Occipital lobe (tissue), 2 donors: ENCODE measurements around the gene TNFRSF14. TPM values are rescaled to one million over a fixed set of nuclear protein-coding genes. Genes with fewer than 3 reads are reported as not detected.
"Not testable (repeated sequence)": the region's sequence is repeated elsewhere in the genome, so short reads cannot be mapped to it uniquely, and the experiment has no call there.

ENCODE experiments used
- DNase-seq: peaks from one replicate; lab custom pipeline; 2025; lab: John Stamatoyannopoulos, UW
- total RNA-seq: library from RNA; depleted of rRNA; stranded (reverse); fragments of >200 nt; gene quantifications from one replicate; pipeline ENCODE4 v1.2.3, GENCODE V29; 2014

The TNFRSF14 gene
- total RNA-seq, 1 donor from 2014 or later = 2.0 TPM

DNA sequence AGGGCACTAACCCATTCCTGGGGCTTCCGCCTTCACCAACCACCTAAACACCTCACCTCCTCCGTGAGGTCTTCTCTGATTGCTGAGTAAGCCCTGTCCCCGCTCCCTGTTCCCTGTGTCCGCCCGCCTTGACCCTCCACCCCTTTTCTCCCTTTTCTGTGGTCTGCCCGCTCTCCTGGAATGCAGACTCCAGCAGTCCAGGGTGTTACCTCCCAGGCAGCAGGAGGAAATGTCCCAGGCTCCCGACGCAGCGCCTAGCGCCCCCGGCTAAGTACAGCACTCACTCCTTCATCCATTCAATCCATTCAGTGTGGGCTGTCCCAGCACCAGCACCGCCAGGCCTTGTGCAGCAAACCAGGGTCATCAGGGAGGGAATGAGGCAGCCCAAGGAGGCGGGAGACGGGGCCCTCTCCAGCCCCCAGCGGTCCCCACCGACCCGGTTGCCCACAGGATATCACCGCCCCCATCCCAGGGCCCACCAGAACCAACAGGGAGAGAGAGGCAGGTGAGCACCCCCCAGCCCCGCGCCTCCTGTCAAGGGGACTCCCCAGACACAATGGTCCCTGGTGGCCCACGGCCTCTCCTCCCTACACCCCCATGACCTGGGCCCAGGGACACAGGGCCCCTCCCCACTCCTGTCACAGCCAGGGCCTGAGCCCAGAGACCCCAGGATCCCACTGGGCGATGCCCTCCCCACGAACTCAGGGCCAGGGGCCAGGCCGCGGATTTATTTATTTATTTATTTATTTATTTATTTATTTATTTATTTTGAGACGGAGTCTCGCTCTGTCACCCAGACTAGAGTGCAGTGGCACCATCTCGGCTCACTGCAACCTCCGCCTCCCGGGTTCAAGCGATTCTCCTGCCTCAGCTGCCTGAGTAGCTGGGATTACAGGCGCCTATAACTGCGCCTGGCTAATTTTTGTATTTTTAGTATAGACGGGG is 10.2 kb downstream of the TNFRSF14 start:
- DNase-seq = no peak

DNA sequence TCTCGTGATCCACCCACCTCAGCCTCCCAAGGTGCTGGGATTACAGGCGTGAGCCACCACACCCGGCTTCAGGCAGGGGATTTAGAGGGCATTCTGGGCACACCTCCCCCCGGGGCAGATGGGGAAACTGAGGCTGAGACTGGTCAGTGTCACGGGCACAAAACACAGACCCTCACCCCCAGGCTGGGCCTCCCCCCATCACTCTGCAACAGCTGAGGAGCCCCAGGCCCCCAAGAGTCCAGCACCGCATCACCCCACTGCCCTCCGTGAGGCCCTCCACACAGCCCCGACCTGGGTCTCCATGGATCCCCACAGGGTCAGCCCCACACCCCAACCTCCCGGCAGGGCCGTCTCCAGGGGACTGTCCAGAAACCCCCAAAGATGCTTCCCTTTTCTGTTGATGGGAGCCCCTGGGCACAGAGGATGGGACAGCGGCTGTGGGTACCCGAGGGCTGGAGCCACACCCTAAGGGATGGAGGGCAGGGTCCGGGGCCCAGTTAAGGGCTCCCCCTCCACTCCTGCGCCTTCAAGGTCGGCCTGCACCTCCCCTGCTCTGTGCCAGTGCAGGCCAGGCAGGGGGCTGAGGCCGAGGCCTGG is 11.0 kb downstream of the TNFRSF14 start:
- DNase-seq = no peak

DNA sequence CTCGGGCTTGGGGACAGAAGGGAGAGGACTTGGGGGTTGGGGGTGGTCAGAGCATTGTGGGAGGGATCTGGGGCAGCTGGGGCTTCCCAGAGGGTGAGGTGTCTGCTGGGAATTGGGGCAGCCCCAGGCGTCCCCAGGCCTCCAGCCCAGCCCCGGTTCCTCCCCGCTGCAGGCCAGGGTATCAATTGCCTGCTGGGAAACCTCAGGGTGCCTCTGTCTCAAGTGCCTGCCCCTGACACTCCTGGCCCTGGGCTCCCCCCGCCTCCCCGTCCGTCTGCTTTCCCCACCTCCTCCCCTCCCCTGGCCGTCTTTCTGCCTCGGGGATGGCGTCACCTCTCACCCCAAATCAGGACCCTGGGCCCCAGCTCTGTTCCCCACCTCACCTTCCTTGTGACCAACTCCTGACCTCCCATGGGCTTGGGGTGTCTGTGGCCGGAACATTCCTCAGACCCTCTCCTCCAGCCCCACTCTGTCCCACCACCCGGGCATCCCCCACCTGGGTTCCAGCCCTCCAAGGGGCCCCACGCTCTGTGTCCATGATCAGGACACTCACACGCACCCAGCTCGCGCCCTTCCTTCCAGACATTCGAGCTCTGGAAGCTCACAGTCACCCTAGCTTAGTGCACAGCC is 12.1 kb downstream of the TNFRSF14 start:
- DNase-seq = not testable (repeated sequence)

DNA sequence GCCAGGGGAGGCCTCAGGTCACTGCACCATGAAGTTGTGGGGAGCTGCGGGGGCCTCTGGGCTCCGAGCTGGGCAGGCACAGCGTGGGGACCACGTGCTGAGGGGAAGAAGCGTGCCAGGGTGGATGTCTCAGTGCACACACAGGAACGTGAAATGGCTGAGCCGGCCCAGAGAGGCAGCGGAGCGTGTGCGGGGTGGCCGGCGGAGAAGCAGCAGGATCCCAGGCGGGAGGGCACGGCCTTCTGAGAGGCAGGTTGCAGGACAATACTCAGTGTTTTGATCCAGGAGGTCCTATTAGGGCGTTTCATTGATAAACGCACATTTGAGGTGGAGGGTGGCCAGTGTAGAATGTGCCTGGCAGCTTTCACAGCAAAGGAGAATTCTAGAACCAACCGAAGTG is 12.9 kb downstream of the TNFRSF14 start:
- DNase-seq = no peak

DNA sequence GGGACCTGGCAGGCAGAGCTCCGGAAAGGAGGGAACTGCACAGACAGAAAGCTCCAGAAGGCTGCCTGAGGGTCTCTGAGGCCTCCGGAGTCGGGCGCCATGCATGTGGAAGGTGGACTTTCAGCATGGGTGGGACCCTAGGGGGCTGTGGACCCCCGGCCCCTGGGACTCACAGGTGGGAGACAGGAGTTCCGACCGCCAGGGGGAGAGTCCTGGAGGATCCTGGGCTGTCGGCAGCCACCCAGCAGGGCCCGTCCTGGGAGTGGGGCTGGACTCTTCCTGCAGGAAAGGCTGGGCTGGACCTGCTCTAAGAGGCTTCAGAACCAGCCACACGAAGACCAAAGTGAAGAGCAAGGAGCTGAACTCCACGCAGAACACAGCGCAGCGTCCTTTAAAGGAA is 13.5 kb downstream of the TNFRSF14 start:
- not testable (repeated sequence) for DNase-seq

DNA sequence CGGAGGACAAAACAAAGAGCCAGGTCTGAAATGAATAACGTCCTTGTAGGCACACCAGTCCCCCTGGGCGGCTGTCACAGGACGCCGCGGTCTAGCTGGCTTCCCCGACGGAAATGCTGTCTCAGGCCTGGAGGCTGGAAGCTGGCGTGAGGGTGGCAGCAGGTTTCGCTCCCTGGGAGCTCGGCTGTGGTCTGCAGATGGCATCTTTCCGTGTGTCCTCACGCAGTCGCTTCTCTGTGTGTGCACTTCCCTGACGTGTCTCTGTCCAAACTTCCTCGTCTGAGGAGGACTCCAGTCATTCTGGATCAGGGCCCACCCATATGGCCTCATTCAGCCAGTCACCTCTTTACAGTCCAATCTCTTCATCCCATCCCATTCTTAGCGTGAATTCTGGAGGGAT is 14.2 kb downstream of the TNFRSF14 start:
- DNase-seq = no peak

DNA sequence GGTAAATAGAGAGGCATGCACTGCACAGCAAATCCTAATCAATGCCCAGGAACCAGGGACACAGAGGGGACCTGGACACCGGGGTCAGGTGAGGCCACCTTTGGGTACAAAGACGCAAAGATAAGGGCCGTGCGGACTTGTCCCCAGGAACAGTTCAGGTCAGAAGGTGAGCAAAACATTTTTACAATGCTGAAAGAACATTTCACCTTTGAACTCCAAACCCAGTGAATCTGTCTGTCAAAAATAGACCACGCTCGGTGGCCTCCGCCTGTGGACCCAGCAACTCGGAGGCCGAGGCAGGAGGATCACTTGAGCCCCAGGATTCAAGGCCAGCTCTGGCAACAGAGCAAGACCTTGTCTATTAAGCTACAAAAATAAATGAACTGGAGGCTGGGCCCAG is 15.2 kb downstream of the TNFRSF14 start:
- no peak for DNase-seq

DNA sequence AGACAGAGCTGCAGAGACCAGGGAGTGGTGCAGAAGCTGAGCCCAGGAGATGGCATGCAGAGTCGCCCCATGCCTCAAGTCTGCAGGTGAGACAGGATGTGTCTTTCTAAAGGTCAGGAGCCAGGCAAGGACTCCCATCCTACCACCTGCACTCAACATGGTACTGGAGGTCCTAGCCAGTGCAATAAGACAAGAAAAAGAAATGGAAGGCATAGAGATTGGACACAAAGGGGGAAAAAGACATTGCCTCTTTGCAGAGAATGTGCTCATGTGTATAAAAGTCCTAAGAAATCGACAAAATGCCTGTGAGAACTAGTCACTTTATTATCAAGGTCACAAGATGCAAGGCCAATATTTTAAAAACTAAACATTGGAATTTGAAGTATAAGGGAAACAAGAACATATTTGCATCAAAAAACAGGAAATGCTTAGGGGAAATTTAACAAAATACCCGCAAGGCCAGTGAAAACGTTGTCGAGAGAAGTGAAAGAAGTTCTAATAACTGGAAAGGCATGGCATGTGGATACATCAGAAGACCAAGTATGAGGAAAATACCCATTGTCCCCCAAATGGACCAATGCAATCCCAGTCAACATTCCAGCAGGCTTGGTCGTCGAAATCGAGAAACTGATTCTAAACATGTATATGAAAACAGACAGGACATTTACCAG is 17.2 kb downstream of the TNFRSF14 start:
- DNase-seq = no peak

DNA sequence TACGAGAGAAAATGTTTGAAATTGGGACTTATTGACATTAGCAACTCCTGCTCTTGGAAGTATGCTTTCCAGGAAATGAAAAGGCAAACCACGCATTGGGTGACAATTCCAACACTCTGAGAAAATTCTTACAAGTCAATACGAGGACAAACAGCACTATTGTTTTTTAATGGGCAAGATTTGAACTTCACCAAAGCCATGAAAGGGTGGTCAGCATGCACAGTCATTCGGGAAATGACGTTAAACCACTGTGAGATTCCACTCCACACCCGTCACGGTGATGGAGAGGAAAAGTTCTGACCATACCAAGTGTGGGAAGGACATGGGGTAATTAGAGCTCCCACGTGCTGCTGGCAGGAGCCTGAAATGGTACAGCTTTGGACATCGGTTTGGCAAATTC is 18.2 kb downstream of the TNFRSF14 start:
- no peak for DNase-seq

DNA sequence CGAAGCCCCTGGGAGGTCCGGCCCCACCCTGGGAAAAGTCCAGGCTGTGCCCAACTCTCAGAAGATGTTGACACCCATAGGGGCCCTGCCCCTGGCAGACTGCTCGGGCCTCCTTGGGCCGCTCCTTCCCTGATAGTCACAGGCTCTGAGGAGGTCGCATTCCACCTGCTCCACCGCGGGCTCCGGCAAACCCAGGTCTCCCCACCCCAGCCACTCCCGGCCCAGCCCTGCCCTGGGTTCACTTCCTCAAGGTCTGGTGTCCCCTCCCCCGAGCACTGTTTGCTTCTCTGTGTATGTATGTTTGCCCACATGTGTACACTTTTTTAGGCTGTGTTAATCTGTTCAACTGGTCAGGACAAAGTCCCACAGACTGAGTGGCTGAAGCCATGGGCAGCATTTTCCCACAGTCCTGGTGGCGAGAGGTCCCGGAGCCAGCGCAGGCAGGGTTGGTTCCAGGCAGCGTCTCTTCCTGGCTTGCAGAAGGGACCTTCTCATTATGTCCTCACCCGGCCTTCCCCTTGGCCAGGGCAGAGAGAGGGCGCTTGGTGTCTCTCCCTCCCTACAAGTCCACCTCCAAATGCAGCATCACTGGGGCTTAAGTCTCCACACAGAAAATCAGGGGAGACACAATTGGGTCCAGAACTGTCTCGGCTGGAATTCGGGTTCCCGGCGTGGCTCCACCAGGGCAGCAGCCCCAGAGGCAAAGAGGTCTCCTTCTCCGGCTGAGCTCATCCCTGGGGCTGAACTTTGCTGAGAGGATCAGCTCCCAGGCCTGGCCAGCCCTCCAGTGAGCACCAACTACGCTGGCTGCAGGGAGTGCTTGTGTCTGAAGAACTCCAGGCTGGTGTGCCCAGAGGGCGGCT is 19.9 kb downstream of the TNFRSF14 start:
- DNase-seq = no peak

DNA sequence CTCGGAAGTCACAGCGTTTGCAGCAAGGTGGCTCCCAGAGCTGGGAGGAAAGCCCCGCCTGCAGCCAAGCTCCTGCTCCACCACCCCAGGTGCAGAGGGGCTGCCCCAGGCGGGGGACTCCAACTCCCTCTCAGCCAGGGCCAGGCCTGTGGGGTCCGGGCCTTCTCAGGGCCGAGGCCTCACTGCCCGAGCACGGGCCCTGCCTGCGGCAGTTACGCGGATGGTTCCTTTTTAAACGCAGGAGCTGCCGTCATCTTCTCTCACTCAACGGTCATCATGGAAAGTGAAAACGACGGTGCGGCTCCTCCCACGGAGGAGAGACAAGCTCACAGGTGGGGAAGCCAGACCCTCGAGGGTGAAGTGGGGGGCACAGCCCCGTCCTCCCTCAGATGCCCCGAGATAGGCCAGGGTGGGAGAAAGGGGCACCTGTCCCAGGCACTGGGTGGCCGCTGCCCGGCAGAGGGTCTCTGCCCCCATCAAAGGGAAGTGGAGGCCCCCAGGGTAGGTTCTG is 21.4 kb downstream of the TNFRSF14 start:
- DNase-seq = not testable (repeated sequence)

DNA sequence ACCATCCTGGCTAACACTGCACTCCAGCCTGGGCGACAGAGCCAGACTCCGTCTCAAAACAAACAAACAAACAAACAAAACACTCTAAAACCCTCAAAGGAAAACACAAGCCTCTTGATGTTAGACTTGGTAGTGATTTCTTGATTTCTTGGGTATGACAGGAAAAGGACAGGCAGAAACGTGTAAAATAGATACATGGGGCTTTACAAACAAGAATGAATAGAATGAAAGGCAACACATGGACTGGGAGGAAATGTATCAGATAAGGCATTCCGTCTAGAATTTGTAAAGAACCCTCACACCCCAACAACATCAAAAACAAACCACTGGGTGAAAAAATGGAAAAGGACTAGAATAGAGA is 22.6 kb downstream of the TNFRSF14 start:
- DNase-seq = no peak

DNA sequence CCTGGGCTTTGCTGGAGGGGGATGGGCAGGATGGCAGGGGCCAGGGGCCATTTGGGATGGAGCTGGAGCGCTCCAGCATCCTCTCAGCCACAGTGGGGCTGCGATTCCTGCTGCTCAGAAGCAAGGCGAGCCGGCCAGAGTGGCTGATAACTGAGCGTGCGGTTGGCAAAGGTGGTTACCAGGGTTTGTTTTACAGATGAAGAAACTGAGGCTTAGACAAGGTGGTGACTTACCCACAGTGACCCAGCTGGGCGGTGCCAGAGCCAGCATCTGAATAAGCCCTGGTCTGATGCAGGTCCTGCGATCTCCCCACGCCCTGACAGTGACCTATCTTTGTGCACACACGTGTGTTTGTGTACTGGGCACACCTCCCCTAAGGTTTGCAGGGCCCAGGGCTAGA is 24.5 kb downstream of the TNFRSF14 start:
- no peak for DNase-seq

DNA sequence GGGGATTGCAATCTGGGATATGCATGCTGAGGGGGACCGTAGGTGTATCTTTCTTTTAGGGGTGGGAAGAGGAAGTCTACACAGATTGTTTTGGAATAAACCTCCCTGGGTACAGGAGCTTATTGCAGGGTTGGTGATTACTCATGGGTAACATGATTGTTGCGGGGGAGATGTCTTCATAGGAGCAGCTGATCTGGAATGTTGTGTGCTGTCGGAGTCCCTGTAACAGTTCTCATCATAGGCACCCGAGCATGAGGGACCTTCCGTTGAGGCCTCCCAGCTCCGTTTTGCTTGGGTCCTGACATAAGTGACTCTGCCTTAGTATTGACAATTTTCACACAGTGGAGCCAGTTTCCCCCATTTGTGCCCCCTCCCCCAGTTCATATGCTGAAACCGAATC is 26.2 kb downstream of the TNFRSF14 start:
- DNase-seq = no peak

DNA sequence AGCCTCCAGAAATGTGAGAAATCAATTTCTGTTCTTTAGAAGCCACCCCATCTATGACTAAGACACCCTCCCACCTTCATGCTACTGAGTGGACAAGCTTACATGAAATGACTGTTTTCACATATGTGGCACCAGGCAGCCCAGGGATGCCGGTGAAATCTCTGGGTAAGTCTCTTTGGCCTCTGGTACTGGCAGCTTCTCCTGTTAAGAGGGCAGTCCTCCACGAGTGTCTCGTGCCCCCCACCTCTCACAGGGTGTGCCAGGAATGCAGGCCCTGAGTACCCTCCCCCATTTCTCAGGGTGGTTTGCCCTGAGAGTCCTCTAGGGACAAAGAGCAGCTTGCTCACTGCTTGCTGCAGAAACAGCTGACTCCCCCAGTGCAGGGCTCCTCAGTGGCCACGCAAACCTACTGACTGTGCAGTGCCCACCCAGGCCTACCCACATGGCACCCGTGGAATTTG is 27.2 kb downstream of the TNFRSF14 start:
- DNase-seq = no peak

DNA sequence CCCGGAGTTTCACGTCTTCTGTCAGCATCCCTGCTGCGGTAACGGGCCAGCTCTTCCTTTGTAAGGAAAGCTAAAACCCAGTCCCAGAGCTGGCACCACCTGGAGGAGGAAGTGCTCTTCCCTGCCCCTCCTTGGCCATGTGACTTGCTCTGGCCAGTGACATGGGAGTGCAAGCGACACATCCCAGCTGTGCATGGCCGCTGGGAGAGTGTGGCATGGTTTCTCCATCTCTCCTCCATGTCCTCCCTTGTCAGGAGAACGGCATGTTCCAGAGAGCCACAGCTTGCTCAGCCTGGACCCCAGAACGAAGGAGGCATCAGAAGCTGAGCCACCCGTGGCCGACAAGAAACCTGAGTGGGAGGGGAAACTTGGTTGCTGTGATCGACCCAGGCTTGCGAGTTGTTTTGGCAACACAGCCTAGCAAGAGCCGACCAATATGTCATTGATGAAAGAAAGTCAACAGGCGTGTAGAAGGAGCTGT is 27.7 kb downstream of the TNFRSF14 start:
- no peak for DNase-seq

DNA sequence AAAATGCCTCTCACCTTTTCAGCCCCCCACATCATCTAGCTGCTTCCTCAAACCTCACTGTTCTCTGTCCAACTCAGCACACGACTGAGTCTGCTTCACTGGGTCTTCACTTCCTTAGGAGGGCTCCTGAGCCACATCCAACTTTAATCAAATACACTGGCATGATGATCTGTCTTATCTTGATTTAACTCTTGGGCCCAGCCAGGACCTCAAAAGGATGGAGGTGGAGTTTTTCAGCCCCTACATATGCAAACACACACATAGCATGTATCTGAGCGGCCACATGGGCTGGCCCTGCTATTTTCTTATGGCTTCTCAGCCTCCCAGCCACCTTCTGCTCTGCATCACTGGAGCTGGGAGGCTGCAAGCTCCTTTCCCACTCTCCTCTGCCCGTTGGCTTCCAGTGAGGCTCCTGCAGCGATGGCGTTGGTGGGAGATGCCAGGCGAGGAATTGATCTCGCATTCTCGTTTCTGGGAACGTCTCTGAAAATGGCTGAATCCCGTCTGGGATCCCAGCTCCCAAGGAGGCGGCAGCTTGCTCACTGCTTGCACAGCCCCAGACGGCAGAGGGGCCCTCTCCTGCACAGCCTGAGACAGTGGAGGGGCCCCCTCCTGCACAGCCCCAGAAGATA is 28.6 kb downstream of the TNFRSF14 start:
- no peak for DNase-seq

DNA sequence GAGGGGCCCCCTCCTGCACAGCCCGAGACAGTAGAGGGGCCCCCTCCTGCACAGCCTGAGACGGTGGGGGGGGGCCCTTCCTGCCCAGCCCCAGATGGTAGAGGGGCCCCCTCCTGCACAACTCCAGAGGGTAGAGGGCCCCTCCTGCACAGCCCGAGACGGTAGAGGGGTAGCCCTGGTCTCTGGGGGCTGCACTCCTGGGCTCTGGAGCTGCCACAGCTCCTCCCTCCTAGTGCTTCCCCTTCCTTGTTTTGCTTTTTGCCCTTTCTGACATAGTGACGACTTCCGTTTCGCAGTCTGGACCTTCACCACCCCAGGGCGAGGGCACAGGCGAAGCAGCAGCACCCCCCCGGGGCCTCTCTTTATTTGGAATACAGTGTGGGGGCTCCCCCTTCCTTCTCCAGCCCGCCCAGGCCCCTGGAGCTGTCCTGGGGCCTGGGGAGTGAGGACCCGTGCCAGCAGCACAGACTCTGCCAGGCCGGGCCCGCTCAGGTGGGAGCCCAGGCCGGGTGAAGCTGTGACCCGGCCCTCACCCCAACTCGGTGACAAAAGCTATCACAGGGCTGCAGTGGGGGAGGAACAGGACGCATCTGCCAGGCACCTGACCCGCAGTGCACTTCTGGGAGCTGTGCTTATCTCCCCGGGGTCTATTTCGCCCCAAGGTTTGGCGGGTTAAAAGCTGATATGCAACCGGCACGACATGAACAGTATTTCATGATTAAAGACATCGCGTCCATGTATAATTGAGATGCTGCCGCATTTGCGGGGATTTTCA is 29.3 kb downstream of the TNFRSF14 start:
- DNase-seq = peak; percentile 22
